Endodermal cell (in vitro differentiated cells): ENCODE results near the gene MACROD2. TPM values are rescaled to one million over a fixed set of nuclear protein-coding genes. Genes with fewer than 3 reads are reported as not detected.

ENCODE experiments used
- DNase-seq: peaks from one replicate; pipeline ENCODE4 v3.0.0-alpha.2; 2017
- H3K27ac ChIP-seq: 2 replicates; pipeline ENCODE4 v1.5.1; 2013; ENCODE audit warnings: mild to moderate bottlenecking, low read depth, low read length, moderate library complexity
- H3K27me3 ChIP-seq: 2 replicates; pipeline ENCODE4 v1.6.1; 2013; ENCODE audit warnings: mild to moderate bottlenecking, low read length, moderate library complexity; ENCODE audit not compliant: insufficient read depth, control insufficient read depth, poor library complexity, severe bottlenecking
- H3K36me3 ChIP-seq: 2 replicates; pipeline ENCODE4 v1.7.0; 2013; ENCODE audit warnings: mild to moderate bottlenecking, low read length, moderate library complexity; ENCODE audit not compliant: control insufficient read depth, insufficient read depth
- H3K4me1 ChIP-seq: one replicate; pipeline ENCODE4 v1.7.0; 2013; ENCODE audit warnings: low read length; ENCODE audit not compliant: control insufficient read depth, insufficient read depth
- H3K4me3 ChIP-seq: 2 replicates; pipeline ENCODE4 v1.5.1; 2013; ENCODE audit warnings: mild to moderate bottlenecking, low read length, moderate library complexity
- H3K9ac ChIP-seq: 2 replicates; pipeline ENCODE4 v1.6.1; 2013; ENCODE audit warnings: mild to moderate bottlenecking, low read length, moderate library complexity; ENCODE audit not compliant: poor library complexity, severe bottlenecking; ENCODE audit errors: extremely low read depth
- H3K9me3 ChIP-seq: 2 replicates; pipeline ENCODE4 v1.6.1; 2013; ENCODE audit warnings: mild to moderate bottlenecking, low read length, moderate library complexity; ENCODE audit not compliant: control insufficient read depth
- H3K27ac Mint-ChIP-seq: 2 replicates; pipeline ENCODE4 v1.8.0; 2020; ENCODE audit warnings: mixed read lengths
- H3K27me3 Mint-ChIP-seq: 2 replicates; pipeline ENCODE4 v1.8.0; 2021; ENCODE audit warnings: mild to moderate bottlenecking, mixed read lengths; ENCODE audit not compliant: insufficient read depth
- H3K36me3 Mint-ChIP-seq: 2 replicates; pipeline ENCODE4 v1.8.0; 2020; ENCODE audit warnings: low read depth, mixed read lengths
- H3K4me1 Mint-ChIP-seq: 2 replicates; pipeline ENCODE4 v1.8.0; 2020; ENCODE audit warnings: mixed read lengths
- H3K4me3 Mint-ChIP-seq: 2 replicates; pipeline ENCODE4 v1.8.0; 2020; ENCODE audit warnings: mild to moderate bottlenecking, moderate library complexity, mixed read lengths
- H3K9me3 Mint-ChIP-seq: 2 replicates; pipeline ENCODE4 v1.8.0; 2020; ENCODE audit warnings: mild to moderate bottlenecking, mixed read lengths
- WGBS, 2 experiments: methylation state at CpG; one replicate each; pipeline versions ENCODE4 v1.1.5 to v1.1.7; 2013; ENCODE audit warnings: missing lambda C conversion rate in 2 of 2, mixed read lengths in 1 of 2; ENCODE audit not compliant: insufficient coverage in 1 of 2, insufficient read length in 1 of 2; 5-methylcytosine and 5-hydroxymethylcytosine counted together
- total RNA-seq, 2 donors: library from RNA; stranded (reverse); fragmentation: NEBNext Ultra II Directional in 1 of 2; extraction: Animal tissue kit (Norgen Biotek cat#: 25700) in 1 of 2; gene quantifications; 2 replicates in 1 of 2; 3 replicates in 1 of 2; pipeline ENCODE4 v1.2.1, GENCODE V29; 2021
- TF ChIP-seq, protein P1 (sequence below): fragments of 200-600 bp; sonication (generic); conservative IDR thresholded peaks from 2 replicates; pipeline ENCODE4 v1.5.0; 2021; ENCODE audit warnings: antibody characterized with exemption, mild to moderate bottlenecking

The MACROD2 gene
- total RNA-seq, 2 donors from 2014 or later = 2.3 to 4.8 TPM

DNA sequence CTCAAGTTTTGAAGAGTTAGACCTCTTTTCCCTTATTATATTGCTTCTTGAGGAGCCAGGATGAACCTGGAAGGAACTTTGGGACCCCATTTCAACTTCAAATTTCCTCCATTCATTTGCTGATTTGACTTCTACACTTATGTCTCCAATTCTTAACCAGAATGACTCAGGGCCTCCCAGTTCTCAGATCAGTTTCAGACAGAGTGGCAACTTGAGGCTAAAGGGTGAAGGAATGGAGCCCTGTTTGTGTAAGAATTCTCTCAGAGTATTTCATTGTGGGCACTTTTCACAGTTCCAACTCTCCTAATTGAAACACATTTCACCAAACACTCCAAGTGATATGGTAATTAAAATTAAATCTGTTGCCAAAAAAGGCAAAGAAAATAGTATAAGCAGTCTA, 451.1 kb downstream of the MACROD2 start:
- H3K27me3 Mint-ChIP-seq = peaks cover 9% of the 10 kb centered on the region
- H3K36me3 Mint-ChIP-seq = no peaks in the 10 kb centered on the region

DNA sequence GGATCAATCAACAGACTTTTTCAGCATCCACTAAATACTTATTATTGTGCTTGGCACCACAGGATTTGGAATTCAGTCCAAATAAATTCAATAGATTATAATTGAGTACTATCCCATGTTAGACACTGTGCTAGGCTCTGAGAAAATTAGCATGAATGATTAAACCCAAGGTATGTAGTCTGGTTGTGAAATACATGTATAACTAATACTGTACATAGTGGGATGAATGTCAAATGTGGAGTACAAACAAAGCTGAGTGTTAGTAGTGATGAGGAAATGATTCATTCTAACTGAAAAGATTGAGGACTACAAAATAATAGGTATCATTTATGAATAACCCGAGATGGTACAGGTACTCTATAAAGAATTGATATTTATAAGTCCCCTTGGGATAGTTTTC, 454.0 kb downstream of the MACROD2 start:
- no peak for DNase-seq
- TF ChIP-seq, protein P1, sequence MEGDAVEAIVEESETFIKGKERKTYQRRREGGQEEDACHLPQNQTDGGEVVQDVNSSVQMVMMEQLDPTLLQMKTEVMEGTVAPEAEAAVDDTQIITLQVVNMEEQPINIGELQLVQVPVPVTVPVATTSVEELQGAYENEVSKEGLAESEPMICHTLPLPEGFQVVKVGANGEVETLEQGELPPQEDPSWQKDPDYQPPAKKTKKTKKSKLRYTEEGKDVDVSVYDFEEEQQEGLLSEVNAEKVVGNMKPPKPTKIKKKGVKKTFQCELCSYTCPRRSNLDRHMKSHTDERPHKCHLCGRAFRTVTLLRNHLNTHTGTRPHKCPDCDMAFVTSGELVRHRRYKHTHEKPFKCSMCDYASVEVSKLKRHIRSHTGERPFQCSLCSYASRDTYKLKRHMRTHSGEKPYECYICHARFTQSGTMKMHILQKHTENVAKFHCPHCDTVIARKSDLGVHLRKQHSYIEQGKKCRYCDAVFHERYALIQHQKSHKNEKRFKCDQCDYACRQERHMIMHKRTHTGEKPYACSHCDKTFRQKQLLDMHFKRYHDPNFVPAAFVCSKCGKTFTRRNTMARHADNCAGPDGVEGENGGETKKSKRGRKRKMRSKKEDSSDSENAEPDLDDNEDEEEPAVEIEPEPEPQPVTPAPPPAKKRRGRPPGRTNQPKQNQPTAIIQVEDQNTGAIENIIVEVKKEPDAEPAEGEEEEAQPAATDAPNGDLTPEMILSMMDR = no peak
- Mint-ChIP-seq H3K4me1 (peaks cover 18% of the 10 kb centered on the region), H3K27me3 (peaks cover 9% of the 10 kb centered on the region), H3K27ac (no peak overlapping the region), H3K36me3 (no peaks in the 10 kb centered on the region), H3K4me3 (no peak overlapping the region), H3K9me3 (peaks cover 2% of the 10 kb centered on the region)
- Histone ChIP-seq H3K4me3 (no peak overlapping the region), H3K9me3 (no peaks in the 10 kb centered on the region), H3K36me3 (no peaks in the 10 kb centered on the region), H3K27ac (no peak overlapping the region), H3K4me1 (peaks cover 3% of the 10 kb centered on the region), H3K27me3 (peaks cover 7% of the 10 kb centered on the region), H3K9ac (no peak overlapping the region)
- 86% methylated on average over 1 of the region's 1 CpG; no CpG with 5 or more reads in 1 of the 2 experiments for WGBS, 2 experiments

More for the DNA sequence above, 451.1 kb downstream of the MACROD2 start:
- Mint-ChIP-seq H3K4me1 (peaks cover 21% of the 10 kb centered on the region), H3K9me3 (peaks cover 1% of the 10 kb centered on the region), H3K27ac (no peak overlapping the region), H3K4me3 (no peak overlapping the region)
- no peak overlapping the region for H3K4me3 ChIP-seq
- H3K9ac ChIP-seq = no peak overlapping the region
- H3K27me3 ChIP-seq = peaks cover 7% of the 10 kb centered on the region
- TF ChIP-seq, protein P1 = no peak
- no peaks in the 10 kb centered on the region for H3K9me3 ChIP-seq
- no peaks in the 10 kb centered on the region for H3K36me3 ChIP-seq
- no peak overlapping the region for H3K27ac ChIP-seq
- no peak for DNase-seq
- peaks cover 3% of the 10 kb centered on the region for H3K4me1 ChIP-seq

DNA sequence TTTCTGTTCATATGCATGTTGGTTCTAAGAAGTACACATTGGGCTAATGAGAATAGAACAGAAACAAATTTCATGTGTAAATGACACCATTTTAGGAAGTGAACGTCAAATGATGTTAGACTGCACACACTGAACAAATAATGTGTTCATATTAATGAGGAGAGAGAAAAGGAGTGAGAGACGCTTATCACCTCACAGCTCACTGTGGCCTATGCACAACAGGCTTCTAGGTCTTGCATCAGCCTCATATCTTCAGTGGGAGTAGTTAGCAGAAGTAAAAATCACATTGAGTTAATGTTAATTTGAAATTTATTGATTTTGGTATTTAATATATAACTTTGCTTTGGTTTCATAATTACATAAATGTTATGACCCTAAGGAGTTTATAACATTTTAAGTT, 454.9 kb downstream of the MACROD2 start:
- no peak overlapping the region for H3K27ac ChIP-seq
- H3K27me3 Mint-ChIP-seq = peaks cover 3% of the 10 kb centered on the region
- no peaks in the 10 kb centered on the region for H3K36me3 Mint-ChIP-seq
- H3K9me3 ChIP-seq = no peaks in the 10 kb centered on the region
- H3K9ac ChIP-seq = no peak overlapping the region
- no peak for DNase-seq
- H3K27ac Mint-ChIP-seq = peak overlapping the region; percentile 36
- peaks cover 3% of the 10 kb centered on the region for H3K27me3 ChIP-seq
- no peak overlapping the region for H3K4me3 ChIP-seq
- WGBS, 2 experiments = 87 to 100% methylated on average over 1 to 2 of the region's 2 CpGs
- H3K36me3 ChIP-seq = no peaks in the 10 kb centered on the region
- peaks cover 3% of the 10 kb centered on the region for H3K4me1 ChIP-seq
- peaks cover 2% of the 10 kb centered on the region for H3K9me3 Mint-ChIP-seq
- H3K4me3 Mint-ChIP-seq = no peak overlapping the region
- peaks cover 16% of the 10 kb centered on the region for H3K4me1 Mint-ChIP-seq
- TF ChIP-seq, protein P1 = no peak
